OCI-LY3 (cell line): ENCODE results near the gene ACTR3.

Experiments used
- EZH2phosphoT487 ChIP-seq: fragments of 200-600 bp; shearing (Covaris generic); IDR thresholded peaks from 2 replicates; pipeline ENCODE4 v1.6.1; 2018; ENCODE audit warnings: antibody characterized with exemption, mixed run types, low read depth
- TF ChIP-seq, protein P1 (sequence below): fragments of 200-600, 300-600 bp; sonication (generic); IDR thresholded peaks from 2 replicates; pipeline ENCODE4 v1.5.1; 2014; ENCODE audit warnings: antibody characterized with exemption, low read length, low read depth

DNA sequence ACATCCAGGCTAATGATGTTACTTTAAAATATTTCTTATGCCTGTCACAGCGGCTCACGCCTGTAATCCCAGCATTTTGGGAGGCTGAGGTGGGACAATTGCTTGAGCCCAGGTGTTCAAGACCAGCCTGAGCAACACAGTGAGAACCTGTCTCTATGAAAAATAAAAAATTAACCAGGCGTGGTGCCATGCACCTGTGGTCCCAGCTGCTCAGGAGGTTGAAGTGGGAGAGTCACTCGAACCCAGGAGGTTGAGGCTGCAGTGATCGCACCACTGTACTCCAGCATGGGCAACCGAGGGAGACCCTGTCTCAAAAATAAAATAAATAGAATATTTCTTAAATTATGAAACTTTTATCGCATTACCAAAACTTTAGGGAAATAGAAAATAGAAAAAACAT lies 28.1 kb upstream of the ACTR3 start:
- TF ChIP-seq, protein P1, sequence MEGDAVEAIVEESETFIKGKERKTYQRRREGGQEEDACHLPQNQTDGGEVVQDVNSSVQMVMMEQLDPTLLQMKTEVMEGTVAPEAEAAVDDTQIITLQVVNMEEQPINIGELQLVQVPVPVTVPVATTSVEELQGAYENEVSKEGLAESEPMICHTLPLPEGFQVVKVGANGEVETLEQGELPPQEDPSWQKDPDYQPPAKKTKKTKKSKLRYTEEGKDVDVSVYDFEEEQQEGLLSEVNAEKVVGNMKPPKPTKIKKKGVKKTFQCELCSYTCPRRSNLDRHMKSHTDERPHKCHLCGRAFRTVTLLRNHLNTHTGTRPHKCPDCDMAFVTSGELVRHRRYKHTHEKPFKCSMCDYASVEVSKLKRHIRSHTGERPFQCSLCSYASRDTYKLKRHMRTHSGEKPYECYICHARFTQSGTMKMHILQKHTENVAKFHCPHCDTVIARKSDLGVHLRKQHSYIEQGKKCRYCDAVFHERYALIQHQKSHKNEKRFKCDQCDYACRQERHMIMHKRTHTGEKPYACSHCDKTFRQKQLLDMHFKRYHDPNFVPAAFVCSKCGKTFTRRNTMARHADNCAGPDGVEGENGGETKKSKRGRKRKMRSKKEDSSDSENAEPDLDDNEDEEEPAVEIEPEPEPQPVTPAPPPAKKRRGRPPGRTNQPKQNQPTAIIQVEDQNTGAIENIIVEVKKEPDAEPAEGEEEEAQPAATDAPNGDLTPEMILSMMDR = no peak
- TF ChIP-seq EZH2phosphoT487 = no peak
